Esophagus muscularis mucosa (tissue), 4 donors: Measurements from ENCODE around the gene DUSP9. TPM values are rescaled to one million over a fixed set of nuclear protein-coding genes. Genes with fewer than 3 reads are reported as not detected.

Experiments
- DNase-seq: peaks from one replicate; pipeline ENCODE4 v3.0.0-alpha.2; 2017; ENCODE audit errors: extremely low spot score
- H3K27ac ChIP-seq, 4 donors: fragments of 200-600 bp; sonication (generic); replicated peaks in 1 of 4; 1 replicate in 3 of 4; 2 replicates in 1 of 4; pipeline ENCODE4 v1.5.1; 2016 to 2019; ENCODE audit warnings: mild to moderate bottlenecking in 1 of 4
- H3K27me3 ChIP-seq, 4 donors: fragments of 200-600 bp; sonication (generic); one replicate each; pipeline versions ENCODE4 v1.5.1 to v1.6.0; 2016 to 2019
- H3K36me3 ChIP-seq, 4 donors: fragments of 200-600 bp; sonication (generic); one replicate each; pipeline ENCODE4 v1.5.1; 2016 to 2019
- H3K4me1 ChIP-seq, 4 donors: fragments of 200-600 bp; sonication (generic); one replicate each; pipeline ENCODE4 v1.5.1; 2016 to 2019
- H3K4me3 ChIP-seq, 4 donors: fragments of 200-600 bp; sonication (generic); 1 replicate in 2 of 4; 2 replicates in 2 of 4; pipeline ENCODE4 v1.5.1; 2016 to 2019; ENCODE audit warnings: mild to moderate bottlenecking in 4 of 4, moderate library complexity in 1 of 4
- H3K9me3 ChIP-seq, 4 donors: fragments of 200-600 bp; sonication (generic); 1 replicate in 3 of 4; 2 replicates in 1 of 4; pipeline ENCODE4 v1.5.1; 2016 to 2019
- EP300 ChIP-seq: sonication (generic); formaldehyde crosslinking; IDR thresholded peaks from one replicate; pipeline ENCODE4 v1.6.1; 2017; ENCODE audit warnings: antibody characterized with exemption
- POLR2A ChIP-seq: fragments of 450-650 bp; IDR thresholded peaks from one replicate; pipeline ENCODE4 v1.6.1; 2017; ENCODE audit warnings: antibody characterized with exemption, moderate library complexity, mild to moderate bottlenecking, low read depth
- POLR2AphosphoS5 ChIP-seq, 2 donors: sonication (generic); formaldehyde crosslinking; IDR thresholded peaks; one replicate each; pipeline ENCODE4 v1.6.1; 2017; ENCODE audit warnings: antibody characterized with exemption in 2 of 2
- WGBS: methylation state at CpG from one replicate; pipeline ENCODE4 v1.1.5; 2018; 5-methylcytosine and 5-hydroxymethylcytosine counted together
- intact Hi-C: fragments of 100-400 bp; cut with DNase I; formaldehyde crosslinking; loops from one replicate; pipeline ENCODE4 v1.15.1; 2023
- total RNA-seq, 4 donors: library from RNA; depleted of rRNA; stranded (reverse); fragments of >200 nt; gene quantifications; one replicate each; pipeline versions ENCODE4 v1.1.0 to v1.2.1, GENCODE V29; 2016
- TF ChIP-seq, protein P1 (sequence below), 3 experiments: fragments of 200-600 bp in 2 of 3; fragments of 450-650 bp in 1 of 3; sonication (generic) in 2 of 3; IDR thresholded peaks; one replicate each; pipeline ENCODE4 v1.5.1; 2017 to 2019; ENCODE audit warnings: antibody characterized with exemption in 3 of 3, mild to moderate bottlenecking in 2 of 3, moderate library complexity in 1 of 3

Gene DUSP9
- total RNA-seq, 4 donors from 2014 or later = not detected

DNA sequence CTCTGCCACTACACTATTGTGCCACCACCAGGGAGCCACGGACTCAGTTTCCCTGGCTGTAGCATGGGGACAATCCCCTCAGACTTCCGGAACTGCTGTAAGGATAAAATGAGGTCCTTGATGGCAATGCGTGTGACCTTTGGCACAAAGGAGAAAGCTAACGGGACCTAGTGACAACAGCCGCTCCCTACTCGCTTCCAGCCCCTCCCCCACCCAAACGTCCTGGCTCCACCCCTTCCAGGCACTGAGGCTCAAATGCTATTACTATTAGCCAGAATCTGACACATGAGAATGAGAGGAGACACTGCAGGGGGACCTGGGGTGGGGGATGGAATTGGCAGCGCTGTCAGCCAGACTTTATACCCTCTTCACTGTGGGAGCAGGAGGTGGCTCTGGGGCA lies 5.4 kb upstream of the DUSP9 start:
- no peak for DNase-seq
- TF ChIP-seq EP300 (no peak), POLR2AphosphoS5 (IDR thresholded peaks at IDR 0.05) (no peak), POLR2A (no peak)
- TF ChIP-seq, protein P1, sequence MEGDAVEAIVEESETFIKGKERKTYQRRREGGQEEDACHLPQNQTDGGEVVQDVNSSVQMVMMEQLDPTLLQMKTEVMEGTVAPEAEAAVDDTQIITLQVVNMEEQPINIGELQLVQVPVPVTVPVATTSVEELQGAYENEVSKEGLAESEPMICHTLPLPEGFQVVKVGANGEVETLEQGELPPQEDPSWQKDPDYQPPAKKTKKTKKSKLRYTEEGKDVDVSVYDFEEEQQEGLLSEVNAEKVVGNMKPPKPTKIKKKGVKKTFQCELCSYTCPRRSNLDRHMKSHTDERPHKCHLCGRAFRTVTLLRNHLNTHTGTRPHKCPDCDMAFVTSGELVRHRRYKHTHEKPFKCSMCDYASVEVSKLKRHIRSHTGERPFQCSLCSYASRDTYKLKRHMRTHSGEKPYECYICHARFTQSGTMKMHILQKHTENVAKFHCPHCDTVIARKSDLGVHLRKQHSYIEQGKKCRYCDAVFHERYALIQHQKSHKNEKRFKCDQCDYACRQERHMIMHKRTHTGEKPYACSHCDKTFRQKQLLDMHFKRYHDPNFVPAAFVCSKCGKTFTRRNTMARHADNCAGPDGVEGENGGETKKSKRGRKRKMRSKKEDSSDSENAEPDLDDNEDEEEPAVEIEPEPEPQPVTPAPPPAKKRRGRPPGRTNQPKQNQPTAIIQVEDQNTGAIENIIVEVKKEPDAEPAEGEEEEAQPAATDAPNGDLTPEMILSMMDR (IDR thresholded peaks at IDR 0.05) = no peak
- intact Hi-C loops = no loop called here
- H3K4me3 ChIP-seq = peak overlapping the region in 1 of 4 donors; percentile 34
- peaks cover 0 to 61% (median 26%) of the 10 kb centered on the region in 4 donors for H3K27me3 ChIP-seq
- no peaks in the 10 kb centered on the region for H3K36me3 ChIP-seq
- H3K9me3 ChIP-seq = no peaks in the 10 kb centered on the region
- WGBS = 17% methylated on average over 8 of the region's 8 CpGs
- H3K4me1 ChIP-seq = peaks cover 6 to 32% (median 30%) of the 10 kb centered on the region in 4 donors
- no peak overlapping the region for H3K27ac ChIP-seq

DNA sequence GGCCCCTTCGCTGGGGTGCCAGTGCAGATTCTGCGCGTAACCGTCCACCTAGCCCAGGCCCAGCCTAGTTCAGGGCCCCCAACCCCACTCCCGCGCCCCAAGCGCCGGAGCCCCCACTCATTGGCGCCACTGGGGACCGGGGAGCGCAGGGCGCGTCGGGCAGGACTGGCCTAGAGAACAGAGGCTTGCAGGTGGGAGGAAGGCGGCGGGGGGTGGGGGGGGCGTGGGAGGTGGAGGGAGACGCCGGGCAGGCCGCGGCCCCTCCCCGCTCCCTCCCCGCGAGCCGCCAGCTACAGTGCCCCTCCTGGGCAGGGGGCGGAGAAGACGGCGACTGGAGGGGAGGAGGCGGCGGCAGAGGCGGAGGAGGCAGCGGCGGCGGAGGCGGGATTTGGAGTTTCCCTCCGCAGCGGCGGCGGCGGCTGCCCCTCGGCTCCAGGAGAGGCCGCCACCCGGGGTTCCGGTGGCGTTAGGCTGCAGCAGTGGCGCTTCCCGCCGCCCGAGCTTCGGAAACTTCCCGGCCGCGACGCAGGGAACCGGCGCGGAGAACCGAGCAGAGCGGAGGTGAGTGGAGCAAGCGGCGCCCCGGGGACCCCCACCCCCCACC lies 4.8 kb upstream of the DUSP9 start:
- Histone ChIP-seq H3K4me3 (peak overlapping the region; percentile 24 to 37 (median 30)), H3K36me3 (no peaks in the 10 kb centered on the region), H3K27ac (no peak overlapping the region), H3K27me3 (peaks cover 0 to 67% (median 30%) of the 10 kb centered on the region in 4 donors), H3K4me1 (peaks cover 6 to 37% (median 35%) of the 10 kb centered on the region in 4 donors), H3K9me3 (no peaks in the 10 kb centered on the region)
- TF ChIP-seq, protein P1 (IDR thresholded peaks at IDR 0.05) = no peak
- TF ChIP-seq POLR2AphosphoS5 (IDR thresholded peaks at IDR 0.05) = no peak
- no peak for TF ChIP-seq EP300
- no peak for TF ChIP-seq POLR2A
- intact Hi-C loops = no loop called here
- DNase-seq = no peak
- WGBS = 28% methylated on average over 42 of the region's 62 CpGs

DNA sequence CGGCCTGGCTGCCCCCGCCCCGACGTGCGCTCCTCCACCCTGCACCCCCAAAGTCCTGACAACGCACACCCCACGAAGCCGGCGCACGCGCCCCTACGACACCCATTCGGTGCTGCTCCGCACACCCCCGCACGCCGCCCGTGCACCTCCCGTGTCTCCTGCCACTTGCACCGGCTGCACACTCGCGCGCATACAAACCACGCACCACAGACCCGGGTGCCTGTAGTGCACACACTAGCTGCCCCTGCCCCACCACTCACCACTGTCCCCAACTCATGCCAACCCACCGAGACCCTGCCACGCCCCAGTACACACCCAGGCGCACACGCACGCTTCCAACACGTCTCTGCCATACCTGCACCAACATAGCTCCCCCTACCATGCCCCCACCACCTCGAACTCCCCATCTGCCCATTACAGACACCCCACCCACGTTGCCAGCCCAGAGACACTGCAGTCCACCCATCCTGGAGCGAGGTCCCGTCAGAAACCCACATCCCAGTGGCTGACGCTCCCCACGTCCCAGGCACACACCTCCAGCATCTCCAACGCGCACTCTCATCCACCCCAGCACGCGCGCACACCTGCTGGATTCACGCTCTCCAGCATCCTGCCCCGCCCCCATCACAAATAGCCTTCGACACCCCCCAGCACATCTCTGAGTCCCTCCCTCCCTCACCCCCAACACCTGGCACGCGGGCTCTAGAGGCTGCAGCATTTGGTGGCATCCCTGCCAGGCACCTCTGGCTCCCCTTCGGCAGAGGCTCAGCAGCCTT lies 4.2 kb upstream of the DUSP9 start:
- Histone ChIP-seq H3K4me3 (peak overlapping the region in 3 of 4 donors; percentile 24 to 37 (median 34)), H3K27me3 (peaks cover 0 to 74% (median 33%) of the 10 kb centered on the region in 4 donors), H3K27ac (no peak overlapping the region), H3K4me1 (peaks cover 6 to 44% (median 42%) of the 10 kb centered on the region in 4 donors), H3K9me3 (peaks cover 0 to 3% (median 0%) of the 10 kb centered on the region in 4 donors), H3K36me3 (no peaks in the 10 kb centered on the region)
- 31% methylated on average over 43 of the region's 48 CpGs for WGBS
- TF ChIP-seq, protein P1 (IDR thresholded peaks at IDR 0.05) = no peak
- TF ChIP-seq EP300 (no peak), POLR2AphosphoS5 (IDR thresholded peaks at IDR 0.05) (no peak), POLR2A (no peak)
- intact Hi-C loops = no loop called here
- no peak for DNase-seq

DNA sequence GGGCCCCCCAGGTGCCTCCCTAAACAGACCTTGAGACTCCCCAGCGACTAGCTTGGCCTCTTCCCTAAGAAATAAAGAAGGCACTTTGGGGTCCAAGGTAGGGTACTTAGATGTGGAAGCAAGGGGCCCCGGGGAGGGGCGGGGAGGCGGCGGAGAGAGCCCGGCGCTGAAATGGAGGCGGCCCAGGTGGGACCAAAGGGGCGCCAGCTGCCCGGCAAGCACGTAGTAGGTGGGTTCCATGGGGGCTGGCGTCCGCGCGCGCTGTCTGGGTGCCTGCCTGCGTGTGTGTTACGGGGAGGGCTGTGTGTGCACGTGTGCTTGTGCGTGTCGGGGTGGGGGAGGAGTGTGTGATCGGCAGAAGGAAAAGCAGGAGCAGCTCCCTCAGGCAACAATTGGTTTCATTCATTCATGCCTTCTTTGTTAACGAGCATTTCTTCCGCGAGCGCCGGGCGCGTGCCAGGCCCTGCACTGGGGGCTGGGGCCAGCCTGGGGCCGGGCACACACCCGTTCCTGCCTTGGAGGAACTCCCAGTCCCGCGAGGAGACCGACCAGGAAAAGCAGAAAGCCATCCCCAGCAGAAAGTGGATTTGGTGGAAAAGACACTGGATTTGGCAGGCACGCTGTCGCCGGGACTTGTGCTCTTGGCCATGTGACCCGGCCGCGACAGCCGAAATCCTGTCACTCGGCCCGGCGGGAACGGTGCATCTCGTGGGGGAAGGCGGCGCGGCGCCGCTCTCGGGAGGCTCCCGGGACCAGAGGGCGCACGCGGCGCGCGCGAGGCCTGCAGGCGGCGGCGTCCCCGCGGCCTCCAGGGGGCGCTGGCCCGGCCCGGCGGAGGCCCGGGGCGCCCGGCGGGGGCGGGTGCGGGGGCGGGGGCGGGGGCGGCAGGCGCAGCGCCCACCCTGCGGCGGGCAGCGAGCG lies 3.3 kb upstream of the DUSP9 start:
- intact Hi-C loops = no loop called here
- no peak for DNase-seq

More for the DNA sequence above, 3.3 kb upstream of the DUSP9 start:
- TF ChIP-seq, protein P1 (IDR thresholded peaks at IDR 0.05) = peak in 1 of 3 experiments; percentile 18
- no peak for TF ChIP-seq POLR2A
- Histone ChIP-seq H3K27me3 (peaks cover 0 to 82% (median 35%) of the 10 kb centered on the region in 4 donors), H3K4me1 (peaks cover 6 to 48% (median 44%) of the 10 kb centered on the region in 4 donors), H3K27ac (no peak overlapping the region), H3K36me3 (no peaks in the 10 kb centered on the region), H3K9me3 (peaks cover 0 to 7% (median 0%) of the 10 kb centered on the region in 4 donors), H3K4me3 (peak overlapping the region in 3 of 4 donors; percentile 27 to 39 (median 32))
- 18% methylated on average over 34 of the region's 84 CpGs for WGBS
